Brain microvascular endothelial cell (primary cell): ENCODE measurements around the gene NFKBIE.
"Not testable (repeated sequence)": the region's sequence is repeated elsewhere in the genome, so short reads cannot be mapped to it uniquely, and the experiment has no call there.

Source experiments
- DNase-seq: peaks from one replicate; pipeline ENCODE4 v3.0.0-alpha.2; 2020
- H3K27ac ChIP-seq: fragments of 250-450 bp; sonication (Bioruptor Pico); 2 replicates; pipeline ENCODE4 v1.5.1; 2020; ENCODE audit warnings: mild to moderate bottlenecking, moderate library complexity
- H3K27me3 ChIP-seq: fragments of 250-450 bp; sonication (Bioruptor Pico); replicated peaks from 2 replicates; pipeline ENCODE4 v1.5.1; 2020; ENCODE audit warnings: mild to moderate bottlenecking
- H3K36me3 ChIP-seq: fragments of 250-450 bp; sonication (Bioruptor Pico); replicated peaks from 2 replicates; pipeline ENCODE4 v1.5.1; 2020; ENCODE audit warnings: mild to moderate bottlenecking
- H3K4me3 ChIP-seq: 2 replicates; pipeline ENCODE4 v1.5.1; 2011; ENCODE audit warnings: low read depth, mild to moderate bottlenecking, control low read depth, low read length, moderate library complexity
- CTCF ChIP-seq: IDR thresholded peaks from 2 replicates; pipeline ENCODE4 v1.5.1; 2011; ENCODE audit warnings: low read depth, mild to moderate bottlenecking, moderate library complexity, low read length, control low read depth, inconsistent platforms; ENCODE audit errors: missing control alignments
- in situ Hi-C: cut with HindIII; loops from 2 replicates; pipeline ENCODE4 v1.10.0; 2017; ENCODE audit warnings: low sequenced_read_pairs, low pct_ligation_motif_present

NFKBIE gene

GRCh38 chr6:44265007-44265721 is at the start of gene NFKBIE:
TSS of gene NFKBIE (minus strand) at chr6:44265551. CDS start at chr6:44265346, 205 bp downstream.
- H3K27ac ChIP-seq, result peak within 1 kb of the TSS; percentile 60
- DNase-seq, result peak; percentile 94
- TF ChIP-seq CTCF, result peak; percentile 45
- H3K4me3 ChIP-seq, result peak within 1 kb of the TSS; percentile 74
- H3K36me3 ChIP-seq, result no peaks in the 10 kb centered on the region
- peaks cover 19% of the 10 kb centered on the region for H3K27me3 ChIP-seq
- in situ Hi-C loops, result no loop called here

- in situ Hi-C loops, DNase-seq, H3K4me3 ChIP-seq, H3K27me3 ChIP-seq, H3K27ac ChIP-seq: not testable (repeated sequence)
- peaks cover 18% of the 10 kb centered on the region for H3K36me3 ChIP-seq
Observed at GRCh38 chr6:44314657-44315056, 49.3 kb upstream of the NFKBIE start.

- H3K36me3 ChIP-seq, result peaks cover 25% of the 10 kb centered on the region
- H3K4me3 ChIP-seq, result peak within 1 kb of the TSS; percentile 77
- peak; percentile 88 for DNase-seq
- peaks cover 1% of the 10 kb centered on the region for H3K27me3 ChIP-seq
- peak within 1 kb of the TSS; percentile 81 for H3K27ac ChIP-seq
- in situ Hi-C loops, result no loop called here
- peak; percentile 99 for TF ChIP-seq CTCF
Observed at GRCh38 chr6:44312901-44313788, 47.8 kb upstream of the NFKBIE start, which contains the start of gene AARS2. TSS of gene AARS2 (minus strand) at chr6:44313347. CDS start at chr6:44313323, 24 bp downstream.

- TF ChIP-seq CTCF, result no peak
- Histone ChIP-seq H3K36me3 (peaks cover 31% of the 10 kb centered on the region), H3K4me3 (no peak overlapping the region), H3K27ac (no peak overlapping the region), H3K27me3 (no peaks in the 10 kb centered on the region)
- in situ Hi-C loops, result no loop called here
- no peak for DNase-seq
Observed at GRCh38 chr6:44311767-44312166, 46.4 kb upstream of the NFKBIE start.

- H3K4me3 ChIP-seq, result no peak overlapping the region
- no peak overlapping the region for H3K27ac ChIP-seq
- DNase-seq, result no peak
- H3K36me3 ChIP-seq, result peaks cover 34% of the 10 kb centered on the region
- TF ChIP-seq CTCF, result no peak
- in situ Hi-C loops, result no loop called here
- no peaks in the 10 kb centered on the region for H3K27me3 ChIP-seq
Observed at GRCh38 chr6:44311304-44311703, 46.0 kb upstream of the NFKBIE start.

GRCh38 chr6:44310241-44310640 is 44.9 kb upstream of the NFKBIE start:
- H3K36me3 ChIP-seq, result peaks cover 45% of the 10 kb centered on the region
- DNase-seq, result no peak
- no peak overlapping the region for H3K27ac ChIP-seq
- H3K27me3 ChIP-seq, result no peaks in the 10 kb centered on the region
- H3K4me3 ChIP-seq, result no peak overlapping the region
- no peak for TF ChIP-seq CTCF
- in situ Hi-C loops, result no loop called here
